Stimulated activated CD8-positive, alpha-beta memory T cell treated with anti-CD3 and anti-CD28 coated beads, Interleukin-2, amount 100 ng/mL, for 1 hour (primary cell): ENCODE measurements around the gene COX19.
A peak's percentile ranks its signal among the peaks of the same experiment; 100 is the strongest.
"Not testable (repeated sequence)": the region's sequence is repeated elsewhere in the genome, so short reads cannot be mapped to it uniquely, and the experiment has no call there.

Experiments
- DNase-seq, 2 donors: peaks; one replicate each; pipeline ENCODE4 v3.0.0-alpha.2; 2020; ENCODE audit warnings: low read depth in 2 of 2

COX19 gene

DNA sequence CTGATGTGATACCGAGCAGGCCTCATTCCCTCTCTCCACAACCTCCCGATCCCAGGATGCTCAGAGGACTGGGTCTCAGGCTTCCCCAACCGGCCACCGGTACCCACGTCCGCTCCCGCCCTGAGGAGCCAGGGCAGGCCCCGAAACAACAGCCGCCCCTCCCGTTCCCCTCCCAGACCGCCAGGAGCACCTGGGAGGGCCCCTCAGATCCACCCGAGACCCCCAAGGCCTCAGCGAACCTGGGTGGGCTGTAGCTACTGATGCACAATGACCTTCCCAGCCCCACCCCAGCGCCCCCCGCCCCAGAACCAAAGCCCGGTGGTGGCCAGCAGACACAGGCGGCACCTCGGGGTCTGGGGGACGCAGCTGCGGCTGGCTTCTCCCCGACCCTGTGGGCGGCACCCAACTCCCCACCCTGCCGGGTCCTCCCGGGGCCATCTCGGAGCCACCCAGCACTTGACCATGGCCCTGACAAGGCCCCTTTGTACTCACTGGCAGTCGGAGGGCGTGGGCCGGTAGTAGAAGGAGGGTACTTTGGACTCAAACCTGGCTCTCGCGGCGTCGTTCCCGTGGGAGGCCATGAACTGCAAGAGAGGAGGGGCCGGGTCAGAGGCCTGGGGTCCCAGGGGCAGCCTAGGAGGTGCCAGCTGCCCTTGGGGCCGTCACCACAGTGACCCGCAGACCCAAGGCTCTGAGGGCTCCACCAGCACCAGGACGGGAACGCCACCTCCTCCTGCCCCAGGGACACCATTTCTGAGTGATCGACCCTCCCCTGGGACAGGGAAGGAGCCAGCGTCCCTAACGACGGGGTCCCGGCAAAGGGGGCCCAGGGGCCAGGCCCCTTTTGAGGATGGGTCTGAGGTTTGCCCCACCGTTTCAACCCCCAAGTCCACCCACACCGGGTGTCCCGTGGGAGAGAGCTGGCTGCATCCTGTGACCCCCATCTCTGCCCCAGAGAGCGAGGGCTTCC, 49.0 kb downstream of the COX19 start:
- no peak for DNase-seq

DNA sequence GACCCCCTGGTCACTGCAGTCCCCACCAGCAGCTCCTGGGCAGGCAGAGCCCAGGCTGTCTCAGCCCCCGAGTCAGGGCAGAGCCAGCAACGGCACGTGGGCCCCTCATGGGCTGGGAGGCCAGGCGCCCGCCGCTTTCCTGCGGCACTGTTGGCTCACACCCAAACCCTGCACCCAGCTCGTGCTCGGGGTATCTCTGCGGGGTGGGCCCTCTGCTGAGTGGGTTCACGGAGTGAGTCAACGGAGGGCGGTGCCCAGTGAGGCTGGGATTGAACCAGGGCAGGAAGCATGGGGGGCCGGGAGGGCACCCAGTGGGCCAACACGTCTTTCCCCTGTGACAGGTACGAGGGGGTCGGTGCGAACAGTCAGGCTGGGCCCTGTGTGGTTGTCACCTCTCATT, 49.7 kb downstream of the COX19 start:
- peak; percentile 64 to 71 for DNase-seq

DNA sequence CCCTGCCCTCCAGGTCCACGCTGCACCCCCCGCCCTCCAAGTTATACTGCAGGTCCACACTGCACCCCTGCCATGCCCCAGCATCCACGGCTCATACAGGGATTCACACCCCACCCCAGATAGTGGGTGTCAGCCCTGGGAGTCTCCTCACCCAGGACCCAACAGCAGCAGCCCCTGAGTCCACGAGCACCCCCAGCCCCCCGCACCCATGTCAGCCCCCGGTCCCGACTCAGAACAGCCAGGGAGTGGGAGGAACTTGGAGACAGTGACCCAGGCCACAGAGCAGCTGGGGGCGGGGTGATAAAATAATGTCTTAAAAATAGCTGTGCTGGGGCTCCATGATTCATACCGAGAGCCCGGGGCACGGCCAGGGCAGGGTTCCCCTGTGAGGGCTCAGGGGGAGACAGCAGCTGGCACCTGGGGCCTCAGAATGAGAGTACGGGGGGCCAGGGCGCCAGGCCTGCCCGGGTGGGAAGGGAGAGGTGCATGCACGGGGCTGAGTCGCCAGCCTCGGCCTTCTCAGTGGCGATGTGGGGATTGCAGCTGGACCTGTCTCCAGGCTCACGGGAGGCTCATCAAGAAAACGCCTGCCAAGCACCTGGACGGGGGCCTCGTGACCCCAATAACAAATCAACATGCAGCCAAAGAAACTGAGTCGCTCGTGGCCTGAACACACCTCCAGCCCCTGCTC, 50.7 kb downstream of the COX19 start:
- no peak for DNase-seq

DNA sequence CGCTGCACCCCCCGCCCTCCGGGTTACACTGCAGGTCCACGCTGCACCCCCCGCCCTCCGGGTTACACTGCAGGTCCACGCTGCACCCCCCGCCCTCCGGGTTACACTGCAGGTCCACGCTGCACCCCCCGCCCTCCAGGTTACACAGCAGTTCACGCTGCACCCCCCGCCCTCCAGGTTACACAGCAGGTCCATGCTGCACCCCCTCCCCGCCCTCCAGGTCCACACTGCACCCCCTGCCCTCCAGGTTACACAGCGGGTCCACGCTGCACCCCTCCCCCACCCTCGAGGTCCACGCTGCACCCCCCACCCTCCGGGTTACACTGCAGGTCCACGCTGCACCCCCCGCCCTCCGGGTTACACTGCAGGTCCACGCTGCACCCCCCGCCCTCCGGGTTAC, 51.3 kb downstream of the COX19 start:
- not testable (repeated sequence) for DNase-seq

DNA sequence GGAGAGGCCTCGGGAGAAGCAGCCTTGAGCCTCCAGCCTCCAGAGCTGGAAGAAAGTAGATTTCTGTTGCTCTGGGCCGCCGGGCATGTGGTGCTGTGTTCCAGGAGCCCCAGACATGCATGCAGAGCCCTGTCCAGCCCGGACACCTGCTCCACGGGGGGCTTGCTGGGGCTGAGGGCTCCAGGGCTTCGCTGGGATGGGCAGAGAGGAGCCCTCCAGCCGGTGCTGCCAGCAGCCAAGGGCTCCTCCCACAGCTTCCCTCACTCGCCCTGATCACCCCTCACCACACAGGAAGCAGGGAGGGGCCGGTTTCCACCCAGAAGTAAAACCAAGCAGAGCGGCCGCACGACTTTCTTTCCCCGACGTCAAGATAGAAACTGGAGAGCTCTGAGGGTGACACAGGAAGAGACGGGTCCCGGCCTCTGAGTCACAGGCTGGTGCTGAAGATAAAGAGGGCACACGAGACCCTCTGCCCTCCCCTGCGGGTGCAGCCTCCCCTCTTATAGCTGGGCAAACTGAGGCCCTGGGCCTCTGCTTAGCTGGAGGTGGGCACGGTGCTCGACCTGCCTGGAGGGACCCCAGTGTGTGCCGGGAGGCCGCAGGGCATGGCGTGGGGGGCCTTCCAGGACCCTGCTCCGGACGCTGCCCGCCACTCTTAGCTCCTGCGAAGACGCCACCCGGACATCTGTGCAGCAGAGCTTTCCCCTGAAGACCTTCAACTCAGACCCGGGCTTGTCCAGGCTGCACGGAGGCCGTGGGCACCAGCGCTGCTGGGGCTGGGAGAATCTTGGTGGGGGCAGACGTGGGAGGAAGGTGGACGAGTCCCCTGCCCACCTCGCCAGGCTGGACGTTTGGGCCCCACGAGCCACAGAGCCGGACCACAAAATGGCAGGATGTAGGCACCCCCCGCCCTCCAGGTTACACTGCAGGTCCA, 52.0 kb downstream of the COX19 start:
- DNase-seq: peak; percentile 83 to 88

DNA sequence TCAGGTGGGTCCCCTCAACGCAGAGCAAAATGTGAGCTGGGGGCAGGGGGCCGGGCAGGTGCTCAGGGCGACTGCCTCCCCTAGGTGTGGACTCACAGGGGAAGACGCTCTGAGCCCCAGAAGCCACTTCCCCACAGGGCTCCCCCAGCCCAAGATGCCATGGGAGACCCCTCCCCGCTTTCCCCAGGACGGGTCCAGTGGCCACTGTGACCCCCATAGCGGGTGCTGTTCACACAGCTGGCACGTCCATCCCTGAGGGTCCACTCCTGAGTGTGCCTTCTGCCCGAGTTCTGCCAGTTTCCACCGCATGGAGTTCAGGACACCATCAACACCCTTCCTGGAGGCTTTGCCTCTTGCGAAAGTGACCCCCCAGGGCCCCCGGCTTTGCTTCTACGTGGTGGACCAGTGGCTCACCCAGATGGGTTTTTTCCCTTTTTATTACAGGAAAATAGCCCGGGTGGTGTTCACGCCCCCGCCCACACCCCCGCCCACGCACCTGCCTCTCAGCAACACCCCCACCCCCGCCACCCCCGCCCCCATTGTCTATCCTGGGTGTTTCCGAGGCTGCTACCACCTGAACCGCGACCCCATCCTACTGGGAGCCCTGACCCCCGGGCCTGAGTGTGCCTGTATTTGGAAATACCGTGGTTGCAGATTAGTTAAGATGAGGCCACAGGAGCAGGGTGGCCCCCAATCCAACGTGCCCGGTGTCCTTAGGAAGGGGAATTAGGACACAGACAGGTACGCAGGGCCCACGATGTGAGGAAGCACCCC, 52.8 kb downstream of the COX19 start:
- DNase-seq: peak in 1 of 2 donors; percentile 48

DNA sequence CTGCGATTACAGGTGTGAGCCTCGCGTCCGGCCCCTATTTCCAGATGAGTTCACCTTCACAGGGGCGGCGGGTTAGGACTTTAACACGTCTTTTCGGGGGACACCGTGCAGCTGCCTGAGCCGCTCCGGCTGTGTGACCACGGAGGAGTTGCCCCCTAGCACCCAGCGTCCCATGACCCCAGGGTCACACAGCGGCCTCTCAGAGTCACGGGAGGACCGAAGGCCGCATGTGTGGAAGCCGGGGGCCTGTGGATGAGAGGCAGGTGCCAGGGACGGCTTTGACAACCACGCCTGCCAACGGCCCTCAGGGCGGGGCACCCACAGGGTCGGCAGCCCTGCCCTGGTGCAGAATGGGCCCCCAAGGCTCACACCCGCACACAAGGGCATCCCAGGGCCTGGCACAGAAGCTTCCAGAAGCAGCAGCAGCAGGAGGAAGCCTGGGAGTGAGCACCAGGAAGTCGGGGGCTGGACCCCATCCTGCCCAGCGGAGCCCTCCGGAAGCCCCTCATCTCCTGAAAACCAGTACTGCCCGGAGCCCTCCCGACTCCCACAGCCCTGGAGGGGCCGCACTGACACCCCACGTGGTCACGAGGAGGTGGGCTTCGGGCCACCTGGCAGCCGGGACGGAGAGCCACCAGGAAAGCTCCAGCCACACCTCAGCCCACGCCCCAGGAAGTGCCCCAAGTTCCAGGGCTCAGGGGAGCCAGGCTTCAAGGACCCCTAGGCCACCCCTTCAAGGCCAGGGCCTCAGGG, 53.6 kb downstream of the COX19 start:
- no peak for DNase-seq

DNA sequence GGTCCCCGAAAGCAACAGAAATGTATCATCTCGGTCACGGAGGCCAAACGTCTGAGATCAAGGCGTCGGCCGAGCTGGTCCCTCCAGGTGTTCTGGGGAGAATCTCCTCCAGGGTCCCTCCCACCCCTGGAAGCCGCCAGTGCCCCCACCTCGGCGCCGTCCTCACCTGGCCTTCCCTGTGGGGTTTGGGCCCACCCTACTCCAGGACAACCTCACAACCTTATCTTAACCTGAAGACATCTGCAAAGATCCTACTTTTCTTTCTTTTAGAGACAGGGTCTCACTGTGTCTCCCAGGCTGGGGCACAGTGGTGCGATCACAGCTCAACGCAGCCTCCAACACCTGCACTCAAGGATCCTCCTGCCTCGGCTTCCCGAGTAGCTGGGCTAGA, 54.3 kb downstream of the COX19 start:
- DNase-seq: no peak

DNA sequence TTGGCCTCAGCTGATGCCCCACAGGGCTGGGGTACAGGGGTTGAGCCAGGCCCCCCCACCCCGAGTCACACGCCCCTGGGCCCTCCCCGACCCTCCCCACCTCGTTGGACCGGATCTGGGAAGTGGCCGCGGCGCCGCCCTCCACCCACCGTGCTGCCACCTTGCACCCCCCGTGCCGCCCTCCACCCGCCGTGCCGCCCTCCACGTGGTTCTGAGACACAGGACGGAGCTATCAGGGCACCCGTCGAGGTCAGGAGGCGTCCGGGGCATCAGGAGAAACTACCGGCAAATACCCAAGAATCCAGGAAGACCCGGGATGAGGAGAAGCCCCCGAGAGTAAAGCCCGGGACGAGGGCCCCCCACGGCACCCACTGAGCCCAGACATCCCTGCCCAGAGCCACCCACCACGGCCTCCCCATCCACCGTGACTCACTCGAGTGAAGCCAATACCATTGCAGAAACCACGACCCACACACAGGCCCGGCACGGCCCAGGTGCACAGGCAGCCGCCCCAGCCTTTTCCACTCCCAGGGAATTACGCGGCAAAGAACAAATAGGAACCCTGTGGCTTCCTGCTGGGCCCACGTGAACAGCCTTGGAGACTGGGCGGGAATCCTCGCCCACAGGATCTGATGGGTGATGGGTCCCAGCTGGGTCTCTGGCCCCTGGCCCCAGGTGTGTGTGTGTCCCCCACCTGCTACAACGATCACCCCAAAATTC, 54.8 kb downstream of the COX19 start:
- DNase-seq: no peak

DNA sequence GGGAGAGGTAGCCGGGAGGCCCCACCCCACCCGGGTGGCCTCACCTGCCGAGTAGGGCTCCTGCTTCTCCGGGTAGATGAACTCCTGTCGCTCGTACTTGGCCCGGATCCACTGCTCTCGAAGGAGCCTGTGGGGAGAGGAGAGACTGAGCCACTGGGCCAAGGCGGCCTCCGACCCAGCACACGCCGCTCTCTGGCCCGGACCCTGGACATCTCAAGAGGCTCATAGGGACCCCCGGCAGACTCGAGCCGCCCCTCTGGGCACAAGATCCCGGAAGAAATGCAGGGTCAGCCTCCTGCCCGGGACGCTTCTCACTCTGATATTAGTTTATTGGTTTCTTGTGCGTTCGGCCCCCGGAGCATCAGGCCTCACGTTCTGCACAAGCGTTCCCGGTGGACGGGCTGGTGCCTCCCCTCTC, 55.4 kb downstream of the COX19 start:
- no peak for DNase-seq

DNA sequence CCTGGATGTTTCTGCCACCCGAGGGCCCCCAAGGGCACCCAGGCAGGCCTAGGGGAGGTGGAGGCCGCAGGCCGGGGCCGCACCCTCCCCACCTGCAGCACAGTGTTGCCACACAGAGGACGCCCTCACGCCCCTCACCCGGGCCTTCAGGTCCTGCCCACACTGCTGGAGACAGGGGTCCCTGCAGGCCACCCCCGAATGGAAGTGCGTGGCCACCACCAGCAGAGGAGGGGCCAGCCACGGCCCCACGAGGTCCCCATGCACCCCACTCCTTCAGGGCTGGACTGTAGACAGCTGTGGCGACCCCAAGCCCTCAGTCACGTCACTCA, 56.3 kb downstream of the COX19 start:
- DNase-seq: no peak

DNA sequence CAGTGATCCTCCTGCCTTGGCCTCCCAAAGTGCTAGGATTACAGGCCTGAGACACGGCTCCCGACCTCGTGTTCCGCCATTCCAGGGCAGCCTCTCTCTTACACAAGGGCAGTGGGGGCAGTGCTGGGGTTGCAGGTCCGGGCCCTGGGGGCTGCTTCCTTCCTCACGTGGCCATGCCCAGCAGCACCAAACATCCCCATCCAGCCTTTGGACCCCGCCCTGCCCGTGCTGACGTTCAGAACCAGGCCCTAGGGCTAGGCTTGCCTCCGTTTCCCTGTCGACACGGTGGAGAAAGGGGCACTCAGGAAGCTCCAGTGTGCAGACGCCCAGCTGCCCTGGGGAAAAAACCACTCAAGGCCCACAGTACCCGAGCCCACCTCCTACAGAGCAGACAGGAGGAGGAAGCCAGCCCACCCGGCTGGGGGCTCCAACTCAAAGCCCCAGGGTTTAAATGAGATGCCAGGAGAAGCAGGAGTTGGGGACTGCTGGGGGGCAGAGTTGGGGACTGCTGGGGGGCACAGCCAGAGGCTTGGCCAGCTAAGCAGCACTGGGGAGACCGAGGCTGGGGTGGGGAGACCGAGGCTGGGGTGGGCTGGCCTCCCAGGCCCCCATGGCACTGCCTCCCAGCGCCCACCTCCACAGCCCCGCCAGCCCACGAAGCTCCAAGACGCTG, 56.8 kb downstream of the COX19 start:
- no peak for DNase-seq

DNA sequence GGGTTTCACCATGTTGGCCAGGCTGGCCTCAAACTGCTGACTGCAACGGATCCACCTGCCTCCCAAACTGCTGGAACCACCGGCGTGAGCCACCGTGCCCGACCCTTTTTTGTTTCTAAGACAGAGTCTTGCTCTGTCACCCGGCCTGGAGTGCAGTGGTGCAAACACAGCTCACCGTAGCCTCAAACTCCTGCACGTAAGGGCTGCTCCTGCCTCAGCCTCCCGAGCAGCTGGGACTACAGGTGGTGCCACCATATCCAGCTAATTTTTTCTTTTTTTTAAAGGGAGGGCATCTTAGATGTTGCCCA, 57.3 kb downstream of the COX19 start:
- DNase-seq: no peak

DNA sequence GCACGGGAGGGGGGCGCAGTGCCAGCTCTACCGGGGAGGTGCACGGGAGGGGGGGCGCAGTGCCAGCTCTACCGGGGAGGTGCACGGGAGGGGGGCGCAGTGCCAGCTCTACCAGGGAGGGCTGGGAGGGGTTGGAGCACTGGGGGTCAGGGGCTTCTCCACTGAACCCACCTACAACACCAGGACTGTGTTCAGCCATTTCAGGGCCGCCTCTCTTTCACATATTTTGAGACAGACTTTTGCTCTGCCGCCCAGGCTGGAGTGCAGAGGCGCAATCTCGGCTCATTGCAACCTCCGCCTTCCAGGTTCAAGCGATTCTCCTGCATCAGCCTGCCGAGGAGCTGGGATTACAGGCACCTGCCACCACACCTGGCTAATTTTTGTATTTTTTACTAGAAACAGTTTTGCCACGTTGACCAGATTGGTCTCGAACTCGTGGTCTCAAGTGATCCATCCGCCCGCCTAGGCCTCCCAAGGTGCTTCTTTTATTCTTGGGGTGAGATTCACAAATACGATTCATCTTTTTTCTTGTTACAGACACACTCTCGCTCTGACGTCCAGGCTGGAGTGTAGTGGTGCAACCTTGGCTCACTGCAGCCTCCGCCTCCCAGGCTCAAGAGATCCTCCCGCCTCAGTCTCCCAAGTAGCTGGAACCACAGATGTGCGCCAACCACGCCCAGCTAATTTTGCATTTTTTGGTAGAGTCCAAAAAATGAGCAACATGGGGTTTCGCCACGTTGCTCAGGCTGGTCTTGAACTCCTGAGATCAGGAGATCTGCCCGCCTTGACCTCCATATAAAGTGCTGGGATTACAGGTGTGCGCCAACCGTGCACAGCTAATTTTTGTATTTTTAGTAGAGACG, 57.9 kb downstream of the COX19 start:
- no peak for DNase-seq

DNA sequence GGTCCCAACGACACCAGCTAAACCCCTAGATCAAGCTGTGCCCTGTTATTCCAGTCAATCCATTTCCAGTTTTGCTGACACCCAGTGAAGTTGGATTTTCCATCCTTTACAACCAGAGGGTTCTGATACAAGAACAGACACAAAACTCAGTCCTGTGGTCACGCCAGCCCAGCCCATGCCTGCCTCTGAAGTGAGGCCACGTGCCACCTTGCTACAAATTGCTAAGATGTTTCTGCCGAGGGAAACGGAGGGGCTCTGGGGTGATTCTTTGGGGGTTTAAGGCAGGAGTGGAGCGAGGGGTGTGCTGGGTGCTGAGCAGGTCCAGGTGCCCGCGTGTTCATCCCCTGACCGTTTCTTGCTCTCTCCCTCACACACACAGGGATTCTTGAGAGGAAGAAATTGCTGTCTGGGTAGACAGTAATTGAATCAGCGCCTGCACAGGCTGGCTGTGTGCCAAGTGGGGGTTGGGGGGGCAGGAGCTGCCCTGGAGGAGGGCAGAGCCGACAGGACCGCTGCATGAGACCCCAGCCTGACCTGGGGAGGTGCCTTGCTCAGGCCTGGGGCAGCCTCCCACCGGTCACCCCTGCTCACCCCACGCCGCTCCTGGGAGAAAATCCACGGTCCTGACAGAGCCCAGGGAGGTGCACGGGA, 58.9 kb downstream of the COX19 start:
- no peak for DNase-seq
